GM15510 (cell line): Measurements from ENCODE around the gene MSMB.

Experiments used
- POLR2A ChIP-seq: IDR thresholded peaks from 3 replicates; pipeline ENCODE4 v1.6.1; 2011; ENCODE audit warnings: borderline replicate concordance; ENCODE audit not compliant: insufficient read length; ENCODE audit errors: extremely low read depth

MSMB gene

GRCh38 chr10:46074196-46074946 is 28.3 kb upstream of the MSMB start:
- TF ChIP-seq POLR2A: no peak

- no peak for TF ChIP-seq POLR2A
Measured at GRCh38 chr10:46073564-46073963, 27.5 kb upstream of the MSMB start.

- TF ChIP-seq POLR2A: no peak
Measured at GRCh38 chr10:46070749-46071148, 24.7 kb upstream of the MSMB start.

GRCh38 chr10:46069771-46070463 is 23.8 kb upstream of the MSMB start:
- TF ChIP-seq POLR2A: no peak

- no peak for TF ChIP-seq POLR2A
Measured at GRCh38 chr10:46068905-46069304, 22.8 kb upstream of the MSMB start.

- TF ChIP-seq POLR2A: no peak
Measured at GRCh38 chr10:46068117-46068516, 22.0 kb upstream of the MSMB start.

GRCh38 chr10:46064269-46064817 is 18.3 kb upstream of the MSMB start:
- TF ChIP-seq POLR2A: no peak

- TF ChIP-seq POLR2A: no peak
Measured at GRCh38 chr10:46062723-46063428, 16.8 kb upstream of the MSMB start.

GRCh38 chr10:46060706-46061105 is 14.6 kb upstream of the MSMB start:
- TF ChIP-seq POLR2A: no peak

- TF ChIP-seq POLR2A: no peak
Measured at GRCh38 chr10:46057038-46057437, 11.0 kb upstream of the MSMB start.

- TF ChIP-seq POLR2A: no peak
Measured at GRCh38 chr10:46055771-46056170, 9.7 kb upstream of the MSMB start.

GRCh38 chr10:46053534-46054434 is 7.7 kb upstream of the MSMB start:
- no peak for TF ChIP-seq POLR2A

- TF ChIP-seq POLR2A: no peak
Measured at GRCh38 chr10:46052791-46053375, 6.8 kb upstream of the MSMB start.

GRCh38 chr10:46052057-46052790 is 6.2 kb upstream of the MSMB start:
- no peak for TF ChIP-seq POLR2A

- TF ChIP-seq POLR2A: no peak
Measured at GRCh38 chr10:46050941-46051623, 5.0 kb upstream of the MSMB start.
